Activated T-helper 1 cell treated with anti-CD3 and anti-CD28 coated beads, Interleukin-12 subunit alpha, Interleukin-12 subunit beta, Interleukin-2, Interleukin-4 antibody, amounts not matched to agents 30 ng/mL and 10 ng/mL and 1 ng/mL, durations not matched to agents 14 hours and 24 hours and 36 hours (primary cell): ENCODE data around the gene ACOX3. TPM values are rescaled to one million over a fixed set of nuclear protein-coding genes. Genes with fewer than 3 reads are reported as not detected.

Experiments used
- DNase-seq: peaks from one replicate; pipeline ENCODE4 v3.0.0; 2021; ENCODE audit warnings: low spot score
- H3K27ac Mint-ChIP-seq: one replicate; pipeline ENCODE4 v1.8.0; 2021; ENCODE audit warnings: mild to moderate bottlenecking, mixed read lengths
- H3K27me3 Mint-ChIP-seq: one replicate; pipeline ENCODE4 v1.8.0; 2022; ENCODE audit warnings: mild to moderate bottlenecking, moderate library complexity, mixed read lengths; ENCODE audit not compliant: insufficient read depth
- H3K36me3 Mint-ChIP-seq: one replicate; pipeline ENCODE4 v1.8.0; 2021; ENCODE audit warnings: low read depth, mixed read lengths
- H3K4me1 Mint-ChIP-seq: one replicate; pipeline ENCODE4 v1.8.0; 2021; ENCODE audit warnings: low read depth, mixed read lengths
- H3K4me3 Mint-ChIP-seq: one replicate; pipeline ENCODE4 v1.8.0; 2021; ENCODE audit warnings: mild to moderate bottlenecking, moderate library complexity, mixed read lengths
- H3K9me3 Mint-ChIP-seq: one replicate; pipeline ENCODE4 v1.8.0; 2021; ENCODE audit warnings: mixed read lengths
- intact Hi-C: fragments of 100-400 bp; cut with micrococcal nuclease; formaldehyde crosslinking; loops from one replicate; pipeline ENCODE4 v1.15.1; 2024
- total RNA-seq: library from RNA; stranded (reverse); gene quantifications from 2 replicates; pipeline ENCODE4 v1.2.3, GENCODE V29; 2022

ACOX3 gene
- total RNA-seq, 1 donor from 2014 or later: 20.7 TPM

DNA sequence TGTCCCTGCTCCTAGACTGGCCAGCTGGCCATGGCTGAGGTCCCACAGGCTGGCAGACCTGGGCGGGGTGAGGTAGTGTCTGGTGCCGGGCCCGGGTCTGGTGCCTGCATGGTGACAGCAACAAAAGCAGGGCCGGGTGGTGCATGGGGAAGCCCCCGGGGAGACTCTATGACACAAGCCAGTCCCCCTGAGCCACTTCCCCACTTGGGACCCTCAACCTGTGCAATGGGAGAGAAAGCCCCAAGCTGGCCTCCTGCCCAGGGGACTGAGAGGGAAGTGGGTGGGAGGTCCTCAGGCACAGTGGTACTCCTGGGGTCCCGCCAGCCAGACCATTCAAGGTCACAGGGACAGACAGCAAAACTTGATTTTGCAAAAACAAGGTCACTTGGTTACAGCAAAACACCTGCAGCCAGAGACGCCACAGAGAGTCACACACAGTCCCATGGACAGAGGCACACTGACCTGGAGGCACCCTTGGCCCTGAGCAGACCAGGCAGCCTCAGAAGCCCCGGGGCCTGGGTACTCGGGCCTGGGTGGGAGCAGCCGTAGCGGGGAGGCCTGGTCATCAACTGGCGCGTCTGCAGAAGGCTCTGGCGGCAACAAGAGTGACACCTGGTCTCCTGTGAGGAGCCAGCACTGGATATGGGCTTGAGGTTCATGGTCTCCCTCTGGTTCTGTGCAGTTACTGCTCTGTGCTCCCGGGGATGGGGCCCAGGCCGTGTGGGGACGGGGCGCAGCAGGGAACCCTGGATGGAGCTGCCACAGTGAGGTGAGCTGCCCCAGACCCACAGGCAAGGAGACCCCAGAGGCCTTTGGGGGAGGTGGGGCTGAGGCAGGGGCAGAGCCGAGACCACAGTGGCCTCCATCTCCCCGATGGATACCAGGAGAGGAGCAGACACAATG is 110.4 kb downstream of the ACOX3 start:
- Mint-ChIP-seq H3K27me3 (no peaks in the 10 kb centered on the region), H3K9me3 (peaks cover under 1% of the 10 kb centered on the region), H3K4me3 (no peak overlapping the region), H3K4me1 (no peaks in the 10 kb centered on the region), H3K27ac (no peak overlapping the region), H3K36me3 (no peaks in the 10 kb centered on the region)
- intact Hi-C loops: no loop called here
- DNase-seq: no peak

DNA sequence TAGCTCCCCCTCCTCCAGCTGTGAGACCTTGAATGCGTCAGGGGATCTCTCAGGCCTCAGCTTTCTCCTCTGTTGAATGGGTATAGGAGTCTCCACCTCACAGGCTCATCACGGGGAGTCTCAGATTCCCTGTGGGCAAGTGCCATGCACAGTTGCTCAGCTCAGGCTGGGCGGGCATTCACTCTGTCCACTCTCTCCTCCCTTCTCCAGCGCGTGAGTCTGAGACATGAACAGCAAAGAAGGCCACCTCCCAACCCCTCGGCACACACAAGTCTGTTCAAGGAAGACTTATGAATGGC is 111.0 kb downstream of the ACOX3 start:
- Mint-ChIP-seq H3K27ac (no peak overlapping the region), H3K4me1 (no peaks in the 10 kb centered on the region), H3K27me3 (no peaks in the 10 kb centered on the region), H3K36me3 (no peaks in the 10 kb centered on the region), H3K9me3 (no peaks in the 10 kb centered on the region), H3K4me3 (no peak overlapping the region)
- intact Hi-C loops: no loop called here
- no peak for DNase-seq

DNA sequence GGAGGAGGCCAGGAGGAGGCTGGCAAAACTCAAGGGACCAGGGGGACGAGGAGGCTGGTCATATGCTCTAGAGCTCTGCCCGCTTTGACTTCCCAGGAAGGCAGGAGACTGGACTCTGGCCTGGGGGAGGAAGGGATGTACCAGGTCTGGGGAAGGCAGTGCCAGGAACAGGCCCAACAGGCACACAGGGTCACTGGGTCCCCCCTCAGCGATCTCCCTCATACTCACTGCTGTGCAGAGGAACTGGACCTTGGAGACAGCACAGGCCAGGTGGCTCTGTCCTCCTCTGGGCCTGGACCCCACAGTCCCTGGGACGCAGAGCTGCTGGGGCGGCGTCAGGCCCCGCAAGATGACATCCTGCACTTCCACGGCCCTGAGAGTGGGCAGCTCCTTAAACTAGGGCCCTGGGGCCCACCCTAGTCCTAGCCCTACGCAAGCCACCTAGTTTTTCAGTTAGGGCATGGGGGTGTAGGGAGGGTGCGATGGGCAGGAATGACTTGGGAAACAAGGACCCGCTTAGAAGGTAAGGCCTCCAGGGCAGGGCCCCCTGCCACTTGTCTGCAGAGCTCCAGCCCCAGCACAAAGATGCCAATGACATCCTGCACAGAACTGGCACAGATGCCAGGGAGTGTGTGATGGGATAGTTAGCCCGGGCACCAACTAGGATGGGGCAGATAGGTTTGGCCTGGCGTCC is 111.5 kb downstream of the ACOX3 start:
- Mint-ChIP-seq H3K4me1 (no peaks in the 10 kb centered on the region), H3K36me3 (no peaks in the 10 kb centered on the region), H3K4me3 (no peak overlapping the region), H3K27ac (no peak overlapping the region), H3K9me3 (no peaks in the 10 kb centered on the region), H3K27me3 (no peaks in the 10 kb centered on the region)
- no peak for DNase-seq
- intact Hi-C loops: no loop called here

DNA sequence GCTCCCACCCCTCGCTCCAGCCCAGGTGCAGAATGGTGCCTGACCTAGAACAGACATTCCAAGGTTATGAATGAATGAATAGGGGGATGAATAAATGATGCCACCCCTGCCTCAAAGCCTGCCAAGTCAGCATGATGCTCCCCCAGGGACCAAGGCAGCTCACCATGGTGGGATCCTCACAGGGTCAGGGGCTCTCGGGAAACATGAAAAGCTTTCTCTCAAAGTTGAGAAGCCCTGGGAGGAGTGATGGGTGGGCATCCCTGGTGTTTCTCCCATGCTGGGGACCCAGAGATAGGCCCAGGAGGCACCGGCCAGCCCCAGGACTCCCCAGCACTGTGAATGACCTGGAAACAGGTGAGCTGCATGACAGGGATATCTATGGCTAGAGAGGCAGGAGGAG is 112.1 kb downstream of the ACOX3 start:
- no peaks in the 10 kb centered on the region for H3K9me3 Mint-ChIP-seq
- no peak overlapping the region for H3K27ac Mint-ChIP-seq
- no peaks in the 10 kb centered on the region for H3K27me3 Mint-ChIP-seq
- no peak for DNase-seq
- intact Hi-C loops: no loop called here
- no peaks in the 10 kb centered on the region for H3K36me3 Mint-ChIP-seq
- H3K4me3 Mint-ChIP-seq: no peak overlapping the region
- H3K4me1 Mint-ChIP-seq: no peaks in the 10 kb centered on the region

DNA sequence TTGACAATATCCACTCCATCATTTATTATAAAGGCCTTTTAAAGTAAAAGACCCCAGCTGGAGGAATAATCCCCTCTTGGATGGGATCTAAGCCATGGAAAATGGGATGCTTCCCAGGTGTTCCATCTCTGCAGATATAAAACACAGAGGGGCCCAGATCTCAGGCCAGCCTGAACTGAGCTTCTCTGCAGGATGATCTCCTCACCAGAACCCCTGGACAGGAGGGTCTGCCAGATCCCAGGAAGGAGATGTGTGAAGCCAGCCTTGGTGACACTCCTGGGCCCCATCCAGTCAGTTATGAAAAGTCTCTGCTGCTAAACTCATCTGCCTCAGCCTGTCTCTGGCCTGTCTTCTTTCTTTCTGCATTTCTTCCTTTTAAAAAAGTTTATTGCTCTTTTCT is 114.3 kb downstream of the ACOX3 start:
- Mint-ChIP-seq H3K27ac (no peak overlapping the region), H3K4me1 (no peaks in the 10 kb centered on the region), H3K4me3 (no peak overlapping the region), H3K27me3 (no peaks in the 10 kb centered on the region), H3K9me3 (no peaks in the 10 kb centered on the region), H3K36me3 (no peaks in the 10 kb centered on the region)
- intact Hi-C loops: no loop called here
- DNase-seq: no peak

DNA sequence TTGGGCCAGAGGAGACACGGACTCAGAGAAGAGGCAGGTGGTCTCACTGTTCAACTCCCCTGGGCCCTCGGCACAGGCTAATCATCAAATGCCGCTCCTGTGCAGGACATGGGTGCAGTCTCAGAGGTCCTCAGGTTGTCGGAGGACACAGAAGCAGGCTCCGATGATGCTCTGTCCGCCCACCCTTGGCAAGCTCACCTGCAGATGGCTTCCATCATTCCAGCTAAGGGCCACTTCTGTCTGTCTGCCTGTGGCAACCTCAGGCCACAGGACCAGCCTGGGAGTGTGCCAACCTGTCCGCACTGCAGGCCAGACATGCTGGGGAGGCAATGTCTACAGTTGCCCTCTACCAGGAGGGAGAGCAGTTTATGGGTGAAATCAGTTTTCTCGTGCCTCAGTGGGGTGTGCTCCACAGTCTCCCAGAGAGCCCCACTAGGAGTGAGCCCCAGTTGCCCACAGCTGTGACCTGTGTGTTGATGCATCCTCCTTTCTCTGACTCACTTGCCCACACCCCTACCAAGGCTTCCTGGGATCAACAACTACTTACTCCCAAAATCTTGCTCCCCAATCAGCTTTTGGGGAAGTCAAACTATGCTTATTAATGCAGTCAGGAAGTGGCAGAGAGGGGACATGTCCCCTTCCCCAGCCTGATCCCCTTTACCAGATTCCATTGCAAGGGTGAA is 115.1 kb downstream of the ACOX3 start:
- H3K4me1 Mint-ChIP-seq: no peaks in the 10 kb centered on the region
- H3K36me3 Mint-ChIP-seq: no peaks in the 10 kb centered on the region
- intact Hi-C loops: no loop called here
- H3K9me3 Mint-ChIP-seq: no peaks in the 10 kb centered on the region
- no peak overlapping the region for H3K4me3 Mint-ChIP-seq
- DNase-seq: no peak
- H3K27me3 Mint-ChIP-seq: no peaks in the 10 kb centered on the region
- H3K27ac Mint-ChIP-seq: no peak overlapping the region

DNA sequence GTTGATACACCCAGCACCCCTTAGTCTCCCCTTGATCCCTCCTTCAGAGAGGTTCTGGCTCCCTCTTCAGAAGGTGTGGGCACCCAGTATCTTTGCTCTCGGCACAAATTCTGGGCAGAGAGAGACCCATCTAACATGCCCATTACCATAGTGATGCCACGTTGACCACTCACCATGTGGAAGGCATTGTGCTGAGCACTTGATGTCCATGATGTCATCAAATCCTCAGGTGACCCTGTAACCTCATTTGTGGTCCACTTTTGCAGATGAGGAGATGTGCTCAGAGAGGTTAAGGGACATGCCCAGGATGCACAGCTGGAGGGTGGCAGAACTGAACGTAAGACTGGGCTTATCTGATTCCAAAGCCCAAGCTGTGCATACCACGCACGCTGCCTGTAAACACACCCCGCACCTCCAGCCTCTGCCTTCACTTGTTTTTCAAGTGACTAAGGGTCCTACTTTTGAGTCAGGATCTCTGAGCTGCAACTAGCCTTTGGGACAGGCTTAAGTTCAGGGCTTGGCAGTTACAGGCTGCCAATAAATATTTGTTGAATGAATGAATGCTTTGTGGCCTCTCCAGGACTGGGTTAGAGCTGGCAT is 115.8 kb downstream of the ACOX3 start:
- no peak overlapping the region for H3K4me3 Mint-ChIP-seq
- no peak for DNase-seq
- no peaks in the 10 kb centered on the region for H3K27me3 Mint-ChIP-seq
- no peak overlapping the region for H3K27ac Mint-ChIP-seq
- H3K9me3 Mint-ChIP-seq: no peaks in the 10 kb centered on the region
- H3K4me1 Mint-ChIP-seq: no peaks in the 10 kb centered on the region
- no peaks in the 10 kb centered on the region for H3K36me3 Mint-ChIP-seq
- intact Hi-C loops: no loop called here

DNA sequence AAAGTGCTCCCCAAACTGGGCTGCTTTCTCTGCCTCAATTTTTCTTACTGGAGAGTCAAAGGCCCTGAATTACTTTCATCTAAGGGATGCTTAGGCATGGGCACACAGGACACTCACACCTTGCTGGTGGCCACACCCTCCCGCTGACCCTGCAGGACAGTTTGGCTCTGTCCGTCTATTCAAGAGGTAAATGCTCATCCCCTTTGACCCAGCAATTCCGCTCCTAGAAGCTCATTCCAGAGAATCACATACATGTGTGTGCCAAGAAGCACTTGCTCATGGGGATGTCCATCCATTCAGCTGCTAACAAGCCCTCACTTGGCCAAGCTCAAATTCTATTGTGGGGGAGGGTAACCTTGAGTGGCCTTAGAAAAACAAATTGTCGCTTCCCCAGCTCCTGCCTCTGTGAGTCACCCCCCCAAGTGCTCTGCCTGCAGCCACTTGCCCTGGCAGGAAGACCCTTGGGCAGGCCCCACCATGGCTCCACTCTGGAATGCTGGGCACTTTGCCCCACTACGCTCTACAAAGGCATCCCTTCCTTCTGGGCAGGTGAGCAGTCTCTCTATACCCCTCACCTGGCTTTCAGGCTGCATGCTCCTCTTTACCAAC is 116.5 kb downstream of the ACOX3 start:
- no peak overlapping the region for H3K4me3 Mint-ChIP-seq
- H3K27ac Mint-ChIP-seq: no peak overlapping the region
- no peaks in the 10 kb centered on the region for H3K4me1 Mint-ChIP-seq
- intact Hi-C loops: no loop called here
- no peak for DNase-seq
- H3K36me3 Mint-ChIP-seq: no peaks in the 10 kb centered on the region
- no peaks in the 10 kb centered on the region for H3K9me3 Mint-ChIP-seq
- no peaks in the 10 kb centered on the region for H3K27me3 Mint-ChIP-seq

DNA sequence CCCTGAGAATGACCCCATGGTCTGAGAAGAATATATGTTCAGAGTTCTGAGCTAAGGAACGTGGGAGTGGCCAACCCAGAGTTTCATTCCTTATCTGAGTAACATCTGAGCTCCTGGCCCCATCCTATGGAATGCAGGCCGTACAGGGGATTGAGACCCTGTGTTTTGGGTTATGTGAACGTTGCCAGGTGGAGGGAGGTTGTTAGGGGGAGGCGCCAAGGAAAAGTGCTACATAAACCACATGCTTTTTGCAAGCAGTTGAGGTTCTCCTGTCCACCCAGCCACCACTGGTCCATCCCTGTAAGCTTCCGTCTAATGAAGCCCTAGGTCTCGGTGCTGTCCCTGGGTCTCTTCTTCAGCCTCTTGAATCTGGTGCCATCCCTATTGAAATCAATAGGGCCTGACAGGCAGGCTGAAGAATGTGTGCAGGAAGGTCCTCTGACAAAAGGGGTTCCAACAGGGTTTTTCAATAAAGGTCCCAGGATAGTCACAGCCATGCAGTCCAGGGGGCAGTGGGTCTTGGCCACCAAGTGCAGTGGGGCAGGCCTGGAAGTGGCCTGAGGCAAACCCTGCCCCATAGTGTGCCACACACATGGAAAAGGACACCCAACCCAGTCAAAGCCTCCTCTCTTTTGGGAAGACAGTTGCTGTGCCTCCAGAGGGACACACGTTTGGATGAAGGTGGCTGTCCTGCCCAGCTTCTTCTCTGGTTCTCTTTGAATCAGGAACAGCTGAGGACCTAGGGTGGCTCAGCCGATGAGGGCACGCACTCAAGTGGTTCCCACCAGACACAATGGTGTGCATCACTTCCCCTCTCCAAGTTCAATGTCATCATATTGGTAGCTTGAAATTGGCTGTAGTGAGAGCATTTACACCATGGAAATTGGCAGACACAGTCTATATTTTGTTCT is 117.5 kb downstream of the ACOX3 start:
- Mint-ChIP-seq H3K27ac (no peak overlapping the region), H3K4me3 (no peak overlapping the region), H3K27me3 (no peaks in the 10 kb centered on the region), H3K9me3 (no peaks in the 10 kb centered on the region), H3K36me3 (no peaks in the 10 kb centered on the region), H3K4me1 (no peaks in the 10 kb centered on the region)
- intact Hi-C loops: no loop called here
- DNase-seq: no peak

DNA sequence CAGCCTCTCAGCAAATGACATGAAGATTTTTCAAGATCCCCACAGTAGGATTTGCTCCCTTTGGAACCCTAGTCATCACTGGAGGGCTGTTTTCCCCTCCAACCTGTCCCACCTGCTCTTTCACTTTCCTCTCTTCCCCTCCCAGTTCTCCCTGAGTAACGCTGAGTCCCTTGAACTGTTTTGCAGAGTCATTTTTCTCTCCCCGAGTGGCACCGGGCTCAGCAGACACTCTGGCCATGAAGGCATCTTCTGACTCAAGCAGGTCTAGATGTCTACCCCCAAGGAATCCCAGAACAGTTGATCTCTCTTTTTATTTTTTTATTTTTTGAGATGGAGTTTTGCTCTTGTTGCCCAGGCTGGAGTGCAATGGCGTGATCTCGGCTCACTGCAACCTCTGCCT is 118.8 kb downstream of the ACOX3 start:
- no peak overlapping the region for H3K4me3 Mint-ChIP-seq
- H3K27me3 Mint-ChIP-seq: no peaks in the 10 kb centered on the region
- H3K4me1 Mint-ChIP-seq: no peaks in the 10 kb centered on the region
- intact Hi-C loops: no loop called here
- no peak overlapping the region for H3K27ac Mint-ChIP-seq
- DNase-seq: no peak
- no peaks in the 10 kb centered on the region for H3K36me3 Mint-ChIP-seq
- H3K9me3 Mint-ChIP-seq: no peaks in the 10 kb centered on the region

DNA sequence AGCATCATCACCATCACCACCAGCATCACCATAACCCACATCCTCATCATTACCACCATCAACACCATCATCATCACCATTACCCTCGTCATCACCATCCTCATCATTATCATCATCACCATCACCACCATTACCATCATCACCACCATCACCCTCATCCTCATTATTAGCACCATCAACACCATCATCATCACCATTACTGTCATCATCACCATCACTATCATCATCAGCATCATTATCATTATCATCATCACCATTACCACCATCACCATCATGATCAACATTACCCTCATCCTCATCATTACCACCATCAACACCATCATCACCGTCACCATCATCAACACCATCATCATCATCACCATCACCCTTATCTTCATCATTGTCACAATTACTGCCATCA is 119.3 kb downstream of the ACOX3 start:
- intact Hi-C loops: no loop called here
- no peak overlapping the region for H3K4me3 Mint-ChIP-seq

DNA sequence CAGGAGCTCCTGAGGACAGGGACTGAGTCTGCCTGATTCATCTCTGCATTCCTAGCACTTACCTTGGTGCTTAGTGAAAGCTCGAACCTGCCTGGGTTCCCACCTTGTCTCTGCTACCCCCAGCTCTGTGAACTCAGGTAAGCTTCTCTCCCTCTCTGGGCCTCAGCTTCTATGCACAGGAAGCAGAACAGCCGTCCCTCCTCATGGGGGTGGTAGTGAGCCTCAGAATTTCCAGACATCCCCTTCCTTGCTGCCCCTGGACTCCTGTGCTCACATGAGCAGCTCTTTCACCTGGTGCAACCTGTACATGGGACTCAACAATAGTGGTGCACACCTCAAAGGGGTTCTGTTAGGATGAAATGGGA is 120.2 kb downstream of the ACOX3 start:
- intact Hi-C loops: no loop called here
- no peaks in the 10 kb centered on the region for H3K36me3 Mint-ChIP-seq
- H3K9me3 Mint-ChIP-seq: no peaks in the 10 kb centered on the region
- no peaks in the 10 kb centered on the region for H3K4me1 Mint-ChIP-seq
- DNase-seq: no peak
- H3K27ac Mint-ChIP-seq: no peak overlapping the region
- no peak overlapping the region for H3K4me3 Mint-ChIP-seq
- H3K27me3 Mint-ChIP-seq: no peaks in the 10 kb centered on the region

More for the DNA sequence above, 119.3 kb downstream of the ACOX3 start:
- no peaks in the 10 kb centered on the region for H3K4me1 Mint-ChIP-seq
- no peak overlapping the region for H3K27ac Mint-ChIP-seq
- no peaks in the 10 kb centered on the region for H3K36me3 Mint-ChIP-seq
- no peaks in the 10 kb centered on the region for H3K27me3 Mint-ChIP-seq
- no peaks in the 10 kb centered on the region for H3K9me3 Mint-ChIP-seq
- DNase-seq: no peak
